ENCODE data around the gene ATP6V1E1.

ATP6V1E1 gene

DNA sequence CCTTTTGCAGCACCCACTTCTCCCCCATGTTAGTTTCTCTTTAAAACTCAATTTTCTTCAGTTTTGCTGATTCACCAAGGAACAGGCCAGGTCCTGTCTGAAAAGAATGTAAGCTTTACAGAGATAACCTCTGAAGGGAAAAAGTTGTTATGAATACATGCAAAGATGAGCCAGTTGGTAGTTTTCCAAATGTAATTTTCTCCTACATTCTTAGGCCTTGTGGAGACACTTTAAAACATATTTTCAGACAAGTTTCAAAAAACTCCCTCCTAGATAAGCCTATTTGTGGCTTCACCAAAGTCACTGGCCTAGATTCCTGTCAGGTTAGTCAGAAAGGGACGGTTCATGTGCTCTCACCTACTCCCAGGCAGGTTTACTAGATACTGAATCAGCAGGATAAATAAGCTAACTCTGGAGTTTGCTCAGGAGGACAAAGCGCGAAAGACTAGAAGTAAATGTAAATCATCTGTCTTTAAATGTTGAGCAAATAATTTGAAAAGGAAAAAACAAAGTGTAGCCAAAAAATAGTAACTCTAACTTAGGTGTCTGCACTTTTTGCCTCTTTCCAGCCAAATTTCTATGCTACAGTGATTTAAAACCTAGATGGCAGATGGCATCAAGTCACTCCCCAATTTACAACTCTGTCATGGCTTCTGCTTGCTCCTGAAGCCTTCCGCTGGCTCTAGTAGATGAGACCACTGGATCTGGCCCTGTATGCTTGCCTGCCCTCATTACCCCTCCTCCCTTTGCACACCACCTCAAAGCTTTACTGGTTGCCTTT lies 4.9 kb upstream of the ATP6V1E1 start:
- DNase-seq: no peak

DNA sequence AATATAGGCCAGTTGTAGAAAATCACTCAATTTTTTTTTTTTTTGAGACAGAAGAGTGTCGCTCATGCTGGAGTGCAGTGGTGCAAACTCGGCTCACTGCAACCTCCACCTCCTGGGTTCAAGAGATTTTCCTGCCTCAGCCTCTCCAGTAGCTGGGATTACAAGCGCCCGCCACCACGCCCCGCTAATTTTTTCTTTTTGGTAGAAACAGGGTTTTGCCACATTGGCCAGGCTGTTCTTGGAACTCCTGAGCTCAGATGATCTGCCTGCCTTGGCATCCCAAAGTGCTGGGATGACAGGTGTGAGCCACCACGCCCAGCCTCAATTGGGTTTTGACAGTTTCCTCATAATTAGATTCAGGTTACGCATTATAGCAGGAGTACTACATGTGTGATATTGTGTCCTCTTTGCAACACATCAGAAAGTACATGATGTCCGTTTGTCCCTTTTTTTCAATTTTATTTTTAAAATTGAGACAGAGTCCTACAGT lies 2.6 kb upstream of the ATP6V1E1 start:
- no peak for DNase-seq

DNA sequence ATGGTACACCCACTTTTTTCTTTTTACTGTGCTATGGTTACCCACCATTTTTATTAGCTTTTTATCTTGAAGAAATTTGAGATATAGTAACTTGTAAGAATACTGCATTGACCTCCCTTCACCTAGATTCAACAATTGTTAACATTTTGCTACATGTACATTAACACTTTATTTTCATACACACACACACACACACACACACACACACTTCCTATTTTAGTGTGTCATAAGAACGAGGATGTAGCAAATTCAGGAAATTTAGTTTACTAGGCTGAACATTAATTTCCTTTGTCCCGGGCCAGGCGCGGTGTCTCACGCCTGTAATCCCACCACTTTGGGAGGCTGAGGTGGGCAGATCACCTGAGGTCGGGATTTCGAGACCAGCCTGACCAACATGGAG lies 1.1 kb upstream of the ATP6V1E1 start:
- DNase-seq: no peak

DNA sequence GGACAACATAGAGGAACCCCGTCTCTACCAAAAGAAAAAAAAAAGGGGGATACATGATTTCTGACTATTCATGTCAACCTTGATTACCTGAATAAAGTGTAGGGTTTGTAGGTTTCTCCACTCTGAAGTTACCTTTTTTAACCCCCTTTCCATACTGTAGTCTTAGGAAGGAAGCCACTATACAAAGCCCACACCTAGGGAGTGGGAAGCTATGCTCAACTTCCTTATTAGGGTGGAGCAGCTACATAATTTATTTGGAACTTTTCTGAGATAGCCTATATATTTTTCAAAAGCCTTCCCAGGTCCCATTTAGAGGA lies 582 bp upstream of the ATP6V1E1 start:
- DNase-seq: no peak

DNA sequence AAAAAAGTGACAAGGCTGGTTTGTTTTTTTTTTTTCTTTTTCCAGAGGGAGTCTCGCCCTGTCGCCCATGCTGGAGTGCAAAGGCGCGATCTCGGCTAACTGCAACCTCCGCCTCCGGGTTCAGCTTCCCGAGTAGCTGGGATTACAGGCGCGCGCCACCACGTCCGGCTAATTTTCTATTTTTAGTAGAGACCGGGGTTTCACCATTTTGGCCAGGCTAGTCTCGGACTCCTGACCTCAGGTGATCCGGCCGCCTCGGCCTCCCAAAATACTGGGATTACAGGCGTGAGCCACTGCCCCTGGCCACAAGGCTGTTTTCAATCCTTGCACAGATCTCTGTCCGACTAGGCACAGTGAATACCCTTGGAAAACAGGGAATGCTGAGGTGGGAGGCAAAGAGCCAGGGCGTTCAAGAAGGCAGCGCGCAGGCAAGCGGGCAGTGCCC lies 566 bp downstream of the ATP6V1E1 start:
- DNase-seq: no peak

DNA sequence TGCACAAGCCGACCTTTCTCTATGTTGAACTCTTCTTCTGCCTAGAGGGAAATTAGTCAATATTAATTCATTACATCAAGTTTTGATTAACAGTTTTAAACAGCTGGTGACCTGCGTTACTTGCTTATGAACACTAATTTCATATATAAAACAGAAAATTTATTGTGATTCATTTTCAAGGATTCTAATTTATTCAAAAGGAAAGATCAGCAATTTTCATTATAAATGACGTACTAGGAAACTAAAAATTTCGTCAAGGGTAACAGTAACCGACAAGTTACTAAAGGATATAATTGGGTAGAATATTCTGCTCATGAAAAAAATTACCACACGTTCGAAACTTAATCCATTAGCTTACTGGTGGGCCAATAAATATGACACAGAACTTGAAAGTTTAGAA lies 15.3 kb downstream of the ATP6V1E1 start:
- no peak for DNase-seq

DNA sequence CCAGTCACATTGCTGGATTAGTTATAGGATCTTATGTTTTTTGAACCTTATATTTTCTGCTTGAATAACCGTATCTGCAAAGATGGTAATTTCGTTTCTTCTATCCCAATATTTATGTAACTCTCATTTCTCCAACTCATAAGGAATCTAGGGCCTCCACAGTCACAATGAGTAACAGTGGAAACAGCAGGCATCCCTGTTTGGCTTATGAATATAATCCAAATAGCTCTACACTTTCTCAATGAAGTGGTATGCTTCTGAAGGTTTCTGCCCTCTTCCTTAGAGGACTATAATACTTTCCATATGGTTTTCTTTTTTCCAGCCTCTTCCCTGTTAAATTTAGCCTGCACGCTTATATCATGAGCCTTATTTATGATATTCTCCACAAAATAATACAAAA lies 16.5 kb downstream of the ATP6V1E1 start:
- no peak for DNase-seq

DNA sequence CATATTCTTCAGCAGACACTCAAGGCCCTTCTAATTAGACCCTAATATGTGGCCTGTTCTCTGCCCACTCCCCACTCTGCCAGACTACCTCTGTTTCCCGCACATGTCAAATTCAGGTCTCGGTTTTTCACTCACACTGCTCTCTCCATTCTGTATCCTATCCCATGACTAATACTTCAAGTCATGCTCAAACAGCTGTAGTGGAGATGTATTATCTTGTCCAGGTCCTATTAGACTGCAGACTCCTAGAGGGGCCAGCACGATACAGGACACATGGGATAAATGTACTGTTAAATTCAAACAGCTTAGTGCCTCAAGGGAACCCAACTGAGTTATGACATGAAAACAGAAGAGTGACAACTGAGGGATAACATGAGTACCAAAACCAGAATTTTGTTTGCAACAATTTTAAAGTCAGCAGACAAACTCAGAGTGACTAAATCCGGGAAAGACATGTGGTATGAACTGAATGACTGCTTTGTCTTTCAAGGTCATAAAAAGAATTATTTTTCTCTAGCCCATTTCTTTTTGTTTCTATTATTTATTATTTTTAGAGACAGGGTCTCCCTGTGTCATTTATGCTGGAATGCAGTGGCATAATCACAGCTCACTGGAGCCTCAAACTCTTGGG lies 20.5 kb downstream of the ATP6V1E1 start:
- no peak for DNase-seq

DNA sequence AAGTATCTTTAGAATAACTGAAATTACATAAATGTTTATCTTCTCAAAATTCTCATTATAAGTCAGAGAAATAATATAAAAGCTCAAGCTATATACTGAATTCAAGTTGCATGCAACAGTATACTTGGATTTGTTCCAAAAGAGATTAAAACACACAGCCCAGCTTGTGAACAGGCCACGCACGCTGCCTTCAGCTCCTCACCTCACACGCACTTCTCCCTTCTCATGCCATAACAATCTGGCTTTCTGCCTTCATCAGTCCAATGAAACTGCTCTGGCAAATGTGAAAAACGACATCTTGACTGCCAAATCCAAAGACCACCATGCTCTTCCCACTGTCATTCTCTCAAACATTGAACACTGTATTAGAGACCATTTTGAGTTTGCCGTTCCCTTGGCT lies 22.1 kb downstream of the ATP6V1E1 start:
- DNase-seq: no peak

DNA sequence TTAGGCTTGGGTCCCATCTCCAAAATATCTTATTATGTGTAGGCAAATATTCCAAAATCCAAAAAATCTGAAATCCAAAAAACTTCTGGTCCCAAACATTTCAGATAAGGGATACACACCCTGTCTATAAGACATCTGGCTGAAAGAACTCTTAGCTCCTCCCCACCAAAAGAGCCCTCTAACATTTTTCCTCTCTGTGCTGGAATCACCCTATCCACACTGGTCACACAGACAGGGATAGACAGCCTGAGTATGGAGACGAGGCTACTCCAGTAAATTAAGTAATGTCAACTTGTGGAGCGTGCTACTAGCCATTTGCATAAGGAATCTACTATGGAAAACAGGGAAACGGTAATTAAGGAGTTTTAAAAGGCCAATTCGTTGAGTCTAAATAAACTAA lies 24.9 kb downstream of the ATP6V1E1 start:
- DNase-seq: no peak

DNA sequence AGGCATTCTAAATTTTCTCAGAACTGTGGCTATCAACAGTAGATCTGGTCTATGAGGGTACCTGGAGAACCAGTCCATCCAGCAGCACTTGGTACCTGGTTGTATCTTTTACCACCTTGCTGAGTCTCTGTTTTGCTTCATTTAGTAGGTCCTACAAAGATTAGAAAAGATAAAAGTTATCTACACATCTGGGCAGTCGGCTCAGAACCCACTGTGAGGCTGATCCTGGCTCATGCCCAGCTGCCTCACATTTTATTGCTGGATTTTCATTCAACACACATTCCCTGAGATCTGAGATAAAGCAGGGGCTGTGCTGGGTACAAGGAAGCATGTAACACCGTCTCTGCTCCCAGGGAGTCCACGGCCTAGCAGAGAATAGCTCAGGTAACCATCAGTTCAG lies 27.5 kb downstream of the ATP6V1E1 start:
- DNase-seq: no peak

DNA sequence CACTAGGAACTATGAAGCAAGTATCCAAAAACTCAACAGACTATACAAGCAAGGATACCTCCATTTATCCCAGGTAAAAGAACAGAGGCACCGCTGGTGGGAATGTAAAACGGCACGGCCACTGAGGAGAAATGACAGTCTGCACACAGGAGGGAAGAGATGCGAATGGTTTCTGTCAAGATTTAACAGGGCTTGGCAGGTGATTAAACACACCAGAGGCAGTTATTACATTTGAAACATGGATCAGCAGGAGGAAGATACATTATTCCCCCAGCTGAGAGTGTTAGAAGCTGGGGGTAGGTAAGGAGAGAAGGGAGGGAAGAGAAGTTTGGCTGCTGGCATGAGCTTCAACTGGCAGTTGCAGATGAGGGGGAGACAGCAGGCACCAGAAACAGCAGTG lies 30.2 kb downstream of the ATP6V1E1 start:
- DNase-seq: no peak

DNA sequence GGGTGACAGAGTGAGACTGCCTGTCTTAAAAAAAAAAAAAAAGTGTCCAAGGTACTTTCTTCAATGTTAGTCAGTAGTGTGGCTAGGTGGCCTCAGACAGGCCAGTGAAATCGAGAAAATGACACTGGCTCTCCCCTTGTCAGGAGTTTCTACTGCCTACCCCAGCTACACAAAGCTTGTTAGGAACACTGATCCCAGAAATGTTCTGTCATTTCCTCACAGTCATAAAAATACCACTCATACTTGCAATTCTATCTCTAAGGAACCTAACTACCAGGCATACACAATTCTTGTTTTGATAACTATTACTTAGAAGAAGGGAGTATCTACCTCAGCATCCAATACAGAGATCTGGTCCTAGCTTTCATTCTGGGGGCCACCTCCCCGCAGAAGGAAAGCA lies 31.3 kb downstream of the ATP6V1E1 start:
- DNase-seq: no peak

DNA sequence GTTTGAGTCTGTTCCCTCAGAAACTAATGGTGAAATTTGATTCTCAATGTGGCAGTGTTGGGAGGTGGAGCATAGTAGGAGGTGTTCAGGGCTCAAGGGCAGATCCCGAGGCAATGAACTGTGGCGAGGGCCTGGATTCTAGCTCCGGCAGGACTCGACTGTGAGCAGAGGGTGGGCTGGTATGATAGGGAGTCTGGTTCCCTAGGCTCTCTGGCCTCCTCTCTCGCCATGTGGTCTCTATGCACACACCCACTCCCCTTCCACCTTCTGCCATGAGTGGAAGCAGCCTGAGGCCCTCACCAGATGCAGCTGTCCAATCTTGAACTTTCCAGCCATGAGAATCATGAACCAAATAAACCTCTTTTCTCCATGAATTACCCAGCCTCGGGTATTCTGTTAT lies 32.3 kb downstream of the ATP6V1E1 start:
- no peak for DNase-seq

DNA sequence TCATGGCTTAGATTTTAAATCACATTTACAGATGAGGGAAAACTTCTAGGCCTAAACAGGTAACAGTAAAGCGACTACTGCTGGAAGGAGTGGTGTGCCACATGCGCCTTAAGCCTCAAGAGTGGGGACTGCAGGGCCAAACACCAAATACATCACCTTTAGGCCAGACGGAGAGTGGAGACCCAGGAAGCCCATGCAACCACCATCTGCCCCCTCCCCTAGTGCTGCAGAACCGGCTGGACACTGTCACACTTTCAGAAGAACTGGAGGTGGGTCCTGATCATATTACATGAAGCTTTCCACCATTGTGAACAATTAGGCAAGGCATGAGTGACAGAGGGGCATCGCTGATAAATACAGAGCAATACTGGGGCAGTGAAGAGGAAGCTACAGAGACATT lies 36.3 kb downstream of the ATP6V1E1 start:
- no peak for DNase-seq

DNA sequence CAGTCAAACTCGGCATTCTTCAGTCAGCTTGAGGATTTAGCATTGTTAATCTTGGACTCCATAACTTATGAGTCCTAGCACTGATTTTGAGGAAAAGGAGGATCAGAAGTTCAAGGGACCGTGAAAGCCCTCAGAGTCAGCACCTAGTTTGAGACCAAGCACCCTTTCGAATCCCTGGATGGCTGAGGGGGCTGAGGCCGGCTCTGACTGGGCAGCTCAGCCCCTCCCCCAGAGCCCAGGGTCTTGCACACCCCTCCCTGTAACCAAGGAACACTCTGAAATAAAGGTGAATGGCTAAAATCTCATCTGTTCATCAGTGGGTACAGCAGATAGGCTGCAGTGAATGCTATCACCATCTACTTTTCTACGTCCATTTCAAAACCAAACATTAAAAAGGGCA lies 38.0 kb downstream of the ATP6V1E1 start:
- DNase-seq: no peak

DNA sequence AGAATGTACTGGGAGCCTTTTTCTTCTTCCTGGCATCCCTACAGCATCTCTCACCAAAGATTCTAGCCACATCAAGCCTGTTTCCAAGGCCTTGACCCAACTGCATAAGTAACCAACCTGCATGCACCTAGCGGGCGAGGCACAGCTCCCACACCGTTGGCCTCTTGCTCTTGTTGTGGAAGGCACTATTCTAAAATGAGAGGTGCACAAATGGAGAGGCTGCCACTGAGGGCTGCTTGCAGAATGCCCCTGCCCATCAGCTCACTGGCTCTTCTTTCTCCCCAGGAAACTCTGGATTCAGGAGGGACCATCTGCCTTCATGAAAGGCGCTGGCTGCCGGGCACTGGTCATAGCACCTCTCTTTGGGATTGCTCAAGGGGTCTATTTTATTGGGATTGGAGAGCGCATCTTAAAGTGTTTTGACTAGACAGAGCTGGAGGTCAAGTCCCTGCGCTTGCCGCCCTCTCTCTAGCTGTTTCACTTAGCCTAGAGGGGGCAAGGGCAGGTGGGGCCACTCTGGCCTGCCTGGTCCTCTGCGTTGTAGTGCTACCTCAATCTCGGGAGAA lies 38.7 kb downstream of the ATP6V1E1 start:
- no peak for DNase-seq

DNA sequence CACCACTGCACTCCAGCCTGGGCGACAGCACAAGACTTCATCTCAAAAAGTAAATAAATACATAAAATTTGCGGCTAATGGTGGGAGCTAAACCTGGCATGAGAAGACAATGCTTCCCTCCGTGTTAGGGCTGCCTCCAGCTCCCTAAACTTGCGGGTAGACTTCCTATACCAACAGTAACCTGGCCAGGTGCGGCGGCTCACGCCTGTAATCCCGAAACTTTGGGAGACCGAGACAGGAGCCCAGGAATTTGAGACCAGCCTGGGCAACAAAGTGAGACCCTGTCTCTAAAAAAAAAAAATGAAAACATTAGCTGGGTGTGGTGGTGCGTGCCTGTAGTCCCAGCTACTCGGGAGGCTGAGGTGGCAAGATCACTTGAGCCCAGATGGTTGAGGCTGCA lies 39.9 kb downstream of the ATP6V1E1 start:
- DNase-seq: no peak

DNA sequence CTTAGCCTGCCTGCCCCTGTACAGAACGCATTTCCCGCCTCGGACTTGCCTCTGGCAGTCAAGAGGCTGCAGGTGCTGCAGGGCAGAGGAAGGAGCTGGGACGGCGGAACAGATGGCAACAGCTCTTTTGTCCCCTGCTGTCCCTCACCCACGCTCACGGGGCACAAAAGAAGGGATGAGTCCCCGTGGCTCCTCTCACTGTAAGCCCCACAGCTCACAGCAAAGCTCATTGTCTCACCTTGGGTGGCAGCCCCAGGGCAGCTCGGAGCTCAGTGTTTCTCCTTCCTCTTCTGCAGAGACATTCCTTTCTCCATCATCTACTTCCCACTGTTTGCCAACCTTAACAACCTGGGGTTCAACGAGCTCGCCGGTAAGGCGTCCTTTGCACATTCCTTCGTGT lies 40.9 kb downstream of the ATP6V1E1 start:
- no peak for DNase-seq

DNA sequence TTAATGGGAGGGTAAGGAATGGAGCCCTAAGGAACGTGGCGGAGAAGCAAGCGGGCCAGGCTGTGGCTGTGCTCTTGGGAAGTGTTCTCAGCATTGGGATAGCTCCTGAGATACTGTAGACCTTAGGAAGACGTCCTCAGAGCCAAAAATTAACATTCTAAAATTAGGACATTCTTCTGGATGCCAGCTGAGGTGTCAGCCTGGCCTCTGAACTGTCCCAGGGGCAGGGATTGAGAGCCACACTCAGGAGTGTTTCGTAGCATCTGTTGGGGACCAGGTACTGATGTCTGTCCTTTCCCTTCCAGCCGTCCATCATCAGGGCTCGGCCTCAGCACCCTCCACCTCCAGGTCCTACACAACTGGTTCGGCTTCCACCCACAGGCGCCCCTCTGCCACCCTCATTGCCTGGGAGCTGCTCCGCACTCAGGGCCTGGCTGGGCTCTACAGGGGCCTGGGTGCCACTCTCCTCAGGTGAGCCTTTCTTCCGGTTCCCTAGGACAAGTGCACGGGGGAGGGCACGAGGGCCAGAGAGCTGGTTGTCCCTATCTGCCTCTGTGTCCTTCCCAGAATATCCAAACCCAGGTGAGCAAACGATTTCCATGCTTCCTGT lies 41.6 kb downstream of the ATP6V1E1 start:
- DNase-seq: no peak

DNA sequence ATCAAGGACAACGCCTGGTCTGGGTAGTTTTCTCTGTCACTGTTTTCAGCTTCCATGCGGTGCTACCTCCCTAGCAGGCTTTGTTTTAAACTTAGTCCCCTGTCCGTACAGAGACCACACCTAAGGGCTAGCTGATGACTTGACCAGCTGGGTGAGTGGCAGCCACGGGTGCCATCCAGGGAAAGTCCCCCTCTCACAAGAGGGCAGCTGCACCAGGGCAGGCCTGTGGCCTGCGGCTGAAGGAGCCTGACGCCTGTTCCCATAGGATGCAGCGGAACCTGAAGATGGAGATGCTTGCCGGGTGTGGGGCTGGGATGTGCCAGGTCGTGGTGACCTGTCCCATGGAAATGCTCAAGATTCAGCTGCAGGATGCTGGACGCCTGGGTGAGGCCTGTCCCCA lies 45.4 kb downstream of the ATP6V1E1 start:
- no peak for DNase-seq

DNA sequence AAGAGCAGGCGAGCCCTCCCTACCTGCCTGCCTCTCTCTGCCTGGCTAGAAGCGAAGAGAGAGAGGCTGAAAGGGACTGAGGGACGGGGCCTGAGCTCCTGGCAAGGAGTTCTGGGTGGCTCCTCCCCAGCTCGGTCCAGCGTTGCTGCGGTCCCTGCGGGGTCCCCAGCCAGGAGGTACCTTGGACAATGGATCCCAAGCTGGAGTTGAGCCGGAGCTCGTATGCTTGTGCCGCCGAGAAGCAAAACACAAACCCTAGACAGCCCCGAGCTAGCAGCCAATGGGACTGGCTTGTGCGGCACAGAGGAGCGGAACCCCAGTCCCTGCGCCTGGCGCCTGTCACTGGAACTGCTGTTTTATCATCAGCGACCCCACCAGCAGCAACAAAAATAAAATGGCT lies 46.9 kb downstream of the ATP6V1E1 start:
- DNase-seq: no peak

DNA sequence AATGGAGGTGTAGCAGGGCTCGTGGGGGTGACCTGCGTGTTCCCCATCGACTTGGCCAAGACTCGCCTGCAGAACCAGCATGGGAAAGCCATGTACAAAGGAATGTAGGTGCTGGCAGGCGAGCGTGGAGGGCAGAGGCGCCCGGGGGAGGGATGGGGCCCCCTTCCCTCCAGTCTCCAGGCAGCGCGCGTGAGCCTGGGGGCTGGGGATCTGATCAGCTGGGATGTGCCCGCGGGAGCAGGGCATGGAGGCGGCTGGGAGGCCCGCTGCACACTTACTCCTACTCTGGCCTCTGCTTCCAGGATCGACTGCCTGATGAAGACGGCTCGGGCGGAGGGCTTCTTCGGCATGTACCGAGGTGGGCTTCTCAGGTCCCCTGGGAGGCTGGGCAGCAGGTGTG lies 47.5 kb downstream of the ATP6V1E1 start:
- DNase-seq: no peak

DNA sequence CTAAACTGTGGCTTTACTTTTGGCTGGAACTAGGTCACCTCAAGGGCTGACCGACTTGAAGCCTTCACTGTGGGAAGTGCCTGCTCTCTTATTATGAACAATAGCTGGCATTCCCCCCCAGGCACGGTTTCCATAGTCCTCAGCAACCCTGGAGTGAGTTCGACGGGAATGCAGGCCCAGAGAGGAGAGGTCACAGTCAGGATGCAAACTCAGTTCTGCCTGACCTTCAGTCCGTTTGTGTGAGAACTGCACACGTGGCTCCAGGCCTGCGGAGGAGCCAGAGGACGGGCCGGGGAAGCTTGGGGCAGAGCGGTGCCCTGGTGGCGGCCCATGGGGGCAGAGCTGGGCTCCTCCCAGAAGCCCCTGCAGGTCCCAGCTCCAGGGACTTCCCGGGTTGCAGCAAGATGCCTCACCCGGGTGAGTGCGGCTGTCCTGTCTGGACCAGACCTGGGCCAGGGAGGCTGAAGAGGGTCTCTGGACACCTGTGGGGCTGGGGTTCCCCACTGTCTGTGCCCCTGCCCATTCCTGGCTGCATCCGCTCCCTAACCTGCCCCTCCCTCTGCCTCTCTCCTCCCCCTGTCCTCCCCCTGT lies 48.0 kb downstream of the ATP6V1E1 start:
- no peak for DNase-seq

Data from activated T-cell treated with anti-CD3 and anti-CD28 coated beads, Interleukin-2, amount 50 U/mL, for 48 hours (primary cell).